Activated naive CD4-positive, alpha-beta T cell treated with anti-CD3 and anti-CD28 coated beads, Interleukin-2, amount 50 U/mL, for 72 hours (primary cell): ENCODE results near the gene NKIRAS2. TPM values are rescaled to one million over a fixed set of nuclear protein-coding genes. Genes with fewer than 3 reads are reported as not detected.

ENCODE experiments used
- ATAC-seq, 2 donors: fragments of 150-1000 bp; cut with Tn5 transposase; 2 replicates each; pipeline ENCODE4 v1.10.0; 2021; ENCODE audit warnings: mild to moderate bottlenecking in 2 of 2, moderate library complexity in 2 of 2
- DNase-seq, 2 donors: peaks; one replicate each; pipeline ENCODE4 v3.0.0; 2021 to 2022; ENCODE audit warnings: low spot score in 2 of 2
- H3K27ac Mint-ChIP-seq, 2 donors: one replicate each; pipeline ENCODE4 v1.8.0; 2022; ENCODE audit warnings: mild to moderate bottlenecking in 2 of 2, mixed read lengths in 2 of 2
- H3K36me3 Mint-ChIP-seq, 2 donors: one replicate each; pipeline ENCODE4 v1.8.0; 2022; ENCODE audit warnings: mixed read lengths in 2 of 2
- H3K9me3 Mint-ChIP-seq, 2 donors: one replicate each; pipeline ENCODE4 v1.8.0; 2022; ENCODE audit warnings: mixed read lengths in 2 of 2
- total RNA-seq, 2 donors: library from RNA; stranded (reverse); gene quantifications; one replicate each; pipeline ENCODE4 v1.2.3, GENCODE V29; 2022

NKIRAS2 gene
- total RNA-seq, 2 donors from 2014 or later: 16.7 to 17.5 TPM

DNA sequence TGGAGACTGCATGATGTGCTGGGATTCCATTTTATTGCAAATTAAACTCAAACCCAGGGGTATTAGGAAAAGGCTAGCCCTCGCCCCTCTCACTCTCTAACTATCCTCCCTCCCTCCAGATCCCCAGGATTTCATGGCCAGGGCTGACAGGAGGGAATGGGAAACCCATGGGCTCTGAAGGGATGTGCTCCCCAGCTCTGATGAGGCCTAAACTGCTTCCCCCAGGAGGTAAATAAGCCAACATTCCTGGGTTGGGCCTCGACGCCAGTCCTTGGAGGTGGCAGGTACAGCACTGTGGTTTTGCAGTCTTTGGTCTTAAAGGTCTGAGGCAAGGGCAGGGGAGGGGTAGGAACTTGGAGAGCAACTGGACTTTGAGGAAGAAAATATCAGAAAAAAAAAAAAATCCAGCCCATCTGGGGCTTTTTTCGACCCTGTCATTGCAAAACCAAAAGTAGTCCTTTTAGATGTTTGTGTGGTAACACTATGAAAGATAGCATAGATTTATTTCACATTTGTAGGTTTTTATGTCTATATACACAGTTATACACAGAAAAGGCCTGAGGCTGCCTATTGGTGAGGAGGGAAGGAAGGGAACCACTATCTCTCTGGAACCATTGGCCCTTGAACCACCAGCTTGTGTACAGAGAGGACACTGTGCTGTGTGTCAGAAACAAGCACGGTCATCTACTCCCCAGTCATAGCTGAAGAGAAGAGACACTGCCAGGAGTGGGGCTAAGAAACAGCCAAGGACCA, 18.5 kb downstream of the NKIRAS2 start:
- Mint-ChIP-seq H3K36me3 (no peaks in the 10 kb centered on the region), H3K9me3 (no peaks in the 10 kb centered on the region), H3K27ac (peak overlapping the region in 1 of 2 donors; percentile 46)
- DNase-seq (no peak), ATAC-seq (peak in 1 of 2 donors; percentile 74)

DNA sequence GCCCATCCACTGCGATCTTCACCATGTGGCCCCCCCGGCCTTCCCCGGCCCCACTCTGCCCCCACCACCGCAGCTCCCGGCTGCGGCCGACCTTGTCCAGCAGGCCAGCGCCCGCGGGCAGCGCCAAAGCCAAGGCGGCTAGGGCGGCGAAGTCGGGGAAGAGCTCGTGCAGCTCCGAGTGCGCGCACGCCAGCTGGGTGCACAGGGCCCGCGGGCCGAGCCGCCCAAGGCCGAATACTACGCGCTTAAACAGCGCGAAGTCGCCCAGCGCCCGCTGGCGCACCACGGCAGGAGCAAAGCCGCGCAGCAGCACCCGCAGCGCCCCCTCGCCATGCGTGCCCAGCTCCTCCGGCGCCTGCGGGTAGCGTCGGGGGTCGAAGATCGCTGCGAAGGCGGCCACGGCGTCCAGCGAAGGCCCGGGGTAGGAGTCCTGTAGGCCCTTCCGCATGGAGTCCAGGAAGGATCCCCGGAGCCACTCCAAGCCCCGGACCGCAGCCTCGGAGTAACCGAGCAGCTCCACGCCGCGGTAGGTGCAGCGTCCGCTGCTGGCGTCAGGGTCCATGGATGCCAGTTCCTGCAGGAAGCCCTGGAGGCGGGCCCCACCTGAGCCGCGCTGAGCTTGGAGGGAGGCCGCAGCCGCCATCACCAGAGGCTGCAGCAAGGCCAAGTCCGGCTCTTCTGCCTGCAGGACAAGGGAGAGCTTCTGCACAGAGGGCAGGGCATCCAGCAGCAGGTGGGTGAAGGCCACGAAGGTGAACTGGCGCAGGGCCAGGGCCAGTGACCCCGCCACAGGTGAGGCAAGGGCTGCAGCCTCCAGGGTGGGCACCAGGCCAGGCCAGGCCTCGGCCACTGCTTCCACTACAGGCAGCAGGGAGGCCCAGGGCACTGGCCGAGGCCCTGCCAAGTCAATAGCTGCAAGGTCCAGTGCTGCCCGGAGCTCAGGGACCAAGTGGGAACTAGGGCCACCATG, 20.2 kb downstream of the NKIRAS2 start:
- H3K27ac Mint-ChIP-seq: no peak overlapping the region
- DNase-seq (no peak), ATAC-seq (no peak)
- no peaks in the 10 kb centered on the region for H3K9me3 Mint-ChIP-seq
- no peaks in the 10 kb centered on the region for H3K36me3 Mint-ChIP-seq

DNA sequence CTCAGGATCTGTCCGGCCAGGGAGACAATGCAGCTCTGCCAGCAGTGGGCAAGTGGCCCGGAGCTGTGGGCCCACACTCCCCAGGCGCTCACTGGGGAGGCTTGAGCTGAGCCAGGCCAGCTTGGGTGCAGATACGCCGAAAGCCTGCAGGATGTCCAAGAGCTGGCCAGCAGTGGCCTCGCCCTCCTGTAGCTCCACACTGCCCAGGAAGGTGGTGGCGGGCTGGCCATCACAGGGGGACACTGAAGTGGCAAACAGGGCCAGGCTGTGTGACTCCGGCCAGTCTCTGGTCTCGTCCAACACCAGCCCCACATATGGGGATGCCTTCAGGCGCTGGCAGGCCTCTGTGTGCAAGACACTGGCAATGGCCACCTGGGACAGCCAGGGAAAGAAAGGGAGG, 20.9 kb downstream of the NKIRAS2 start:
- Mint-ChIP-seq H3K27ac (no peak overlapping the region), H3K9me3 (no peaks in the 10 kb centered on the region), H3K36me3 (no peaks in the 10 kb centered on the region)
- DNase-seq (no peak), ATAC-seq (no peak)

DNA sequence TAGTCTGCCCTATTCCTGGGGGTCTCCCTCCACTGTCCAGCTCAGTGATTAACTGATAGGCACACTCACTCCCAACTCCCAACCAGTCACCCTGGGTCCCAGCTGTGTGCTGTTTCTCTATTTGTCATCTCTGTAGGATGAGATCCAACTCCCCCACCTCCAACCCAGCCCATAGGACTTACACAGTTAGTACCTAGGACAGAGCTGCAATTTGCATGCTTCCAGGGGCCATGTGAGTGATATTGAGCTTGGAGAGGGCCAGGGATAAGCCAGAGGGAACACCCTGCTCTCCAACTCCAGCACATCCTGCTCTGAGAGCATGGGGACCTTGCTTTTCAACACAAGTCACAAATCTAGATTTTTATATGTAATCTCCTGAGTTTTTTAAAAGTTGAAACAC, 21.7 kb downstream of the NKIRAS2 start:
- no peak overlapping the region for H3K27ac Mint-ChIP-seq
- no peaks in the 10 kb centered on the region for H3K9me3 Mint-ChIP-seq
- DNase-seq: no peak

DNA sequence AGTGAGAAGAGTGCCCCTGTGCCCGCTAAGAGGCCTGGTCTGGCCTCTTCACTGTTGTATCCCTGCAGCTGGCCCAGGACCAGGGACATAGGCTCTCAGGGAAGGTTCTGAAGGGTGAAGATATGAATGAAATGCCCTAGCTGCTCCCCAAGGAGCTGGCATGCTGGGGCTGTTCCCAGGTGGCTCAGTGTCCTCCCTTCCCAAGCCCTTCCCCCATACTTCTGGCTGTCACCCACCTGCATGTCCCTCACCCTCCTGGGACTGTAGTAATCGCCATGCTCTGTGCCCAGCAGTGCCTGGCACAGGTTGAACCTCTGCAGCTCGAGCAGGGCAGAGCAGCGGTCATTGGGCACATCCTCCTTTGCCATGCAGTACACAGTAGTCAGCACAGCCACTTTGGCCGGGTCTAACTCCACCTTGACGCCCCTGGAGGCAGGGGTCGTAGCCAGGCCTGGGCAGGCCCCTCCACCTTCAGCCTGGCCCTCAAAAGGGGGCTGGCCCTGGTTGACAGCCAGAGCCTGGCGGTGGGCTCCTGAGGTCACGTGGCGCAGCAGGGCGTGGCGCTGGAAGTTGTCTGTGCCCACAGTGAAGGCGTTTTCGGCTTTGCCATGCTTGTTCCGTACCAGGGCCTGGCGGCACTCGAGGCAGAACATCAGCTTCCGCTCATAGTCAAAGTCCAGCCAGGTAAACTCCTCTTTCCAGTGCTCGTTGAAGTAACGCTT, 22.9 kb downstream of the NKIRAS2 start:
- no peak overlapping the region for H3K27ac Mint-ChIP-seq
- no peak for DNase-seq
- ATAC-seq: no peak
- H3K9me3 Mint-ChIP-seq: no peaks in the 10 kb centered on the region
- H3K36me3 Mint-ChIP-seq: no peaks in the 10 kb centered on the region

More for the DNA sequence above, 21.7 kb downstream of the NKIRAS2 start:
- H3K36me3 Mint-ChIP-seq: no peaks in the 10 kb centered on the region
- no peak for ATAC-seq

DNA sequence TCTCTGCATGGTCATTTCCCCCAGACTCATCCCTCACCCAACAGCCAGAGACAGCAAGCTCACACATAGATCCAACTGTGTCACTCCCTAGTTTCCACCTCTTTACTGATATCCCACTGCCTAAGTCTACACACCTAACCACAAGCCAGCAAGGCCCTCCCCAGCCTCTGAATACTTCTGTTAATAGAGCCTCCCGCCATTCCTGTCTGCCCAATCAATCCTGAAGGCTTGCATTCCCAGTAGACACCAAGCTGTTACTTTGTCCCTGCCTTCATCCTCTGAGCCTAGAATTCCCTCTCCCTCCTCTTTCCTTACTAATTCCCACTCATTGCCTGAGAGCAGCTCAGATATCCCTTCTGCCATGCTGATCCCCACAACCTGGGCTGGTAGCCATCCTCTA, 25.8 kb downstream of the NKIRAS2 start:
- DNase-seq: no peak
- H3K9me3 Mint-ChIP-seq: no peaks in the 10 kb centered on the region

DNA sequence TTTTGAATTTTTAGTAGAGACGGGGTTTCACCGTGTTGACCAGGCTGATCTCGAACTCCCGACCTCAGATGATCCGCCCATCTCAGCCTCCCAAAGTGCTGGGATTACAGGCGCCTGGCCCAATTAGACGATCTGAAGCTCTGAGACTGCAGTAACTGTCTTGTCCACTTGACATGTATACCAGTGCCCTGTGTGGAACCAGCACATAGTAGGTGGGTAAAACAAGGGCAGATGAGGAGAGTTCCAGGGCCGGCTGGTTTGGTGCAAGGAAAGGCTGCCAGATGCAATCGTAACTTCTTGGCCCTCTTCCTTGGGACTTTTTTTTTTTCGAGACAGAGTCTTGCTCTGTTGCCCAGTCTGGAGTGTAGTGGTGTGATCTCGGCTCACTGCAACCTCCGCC, 27.5 kb downstream of the NKIRAS2 start:
- no peak for DNase-seq
- no peaks in the 10 kb centered on the region for H3K9me3 Mint-ChIP-seq
- no peak for ATAC-seq
- H3K27ac Mint-ChIP-seq: no peak overlapping the region
- no peaks in the 10 kb centered on the region for H3K36me3 Mint-ChIP-seq

More for the DNA sequence above, 25.8 kb downstream of the NKIRAS2 start:
- Mint-ChIP-seq H3K36me3 (no peaks in the 10 kb centered on the region), H3K27ac (no peak overlapping the region)
- ATAC-seq: no peak

DNA sequence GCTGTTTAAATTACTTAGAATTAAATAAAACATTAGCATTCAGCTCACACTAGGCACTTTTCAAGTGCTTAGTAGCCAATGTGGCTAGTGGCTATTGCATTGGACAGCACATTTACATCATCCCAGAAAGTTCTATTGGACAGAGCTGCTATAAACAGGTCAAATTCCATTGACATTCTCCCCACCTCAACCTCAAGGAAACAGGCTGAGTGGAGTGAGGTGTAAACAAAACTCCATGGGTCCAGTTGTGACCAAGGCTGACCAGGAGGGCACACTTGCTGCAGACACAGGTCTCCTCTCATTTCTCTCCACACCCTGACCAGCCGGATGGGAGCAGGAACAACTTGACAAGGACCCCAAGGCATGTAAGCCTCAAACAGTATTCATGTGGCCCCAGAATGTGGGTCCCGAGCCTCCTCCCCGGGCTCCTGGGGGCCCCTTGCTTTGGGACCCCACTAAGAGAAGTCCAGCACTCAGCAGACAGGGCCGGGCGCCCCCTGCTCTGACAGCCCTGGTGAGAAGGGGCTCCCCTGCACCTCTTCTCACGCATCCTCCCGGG, 30.0 kb downstream of the NKIRAS2 start:
- H3K9me3 Mint-ChIP-seq: no peaks in the 10 kb centered on the region
- no peaks in the 10 kb centered on the region for H3K36me3 Mint-ChIP-seq
- ATAC-seq (peak in 1 of 2 donors; percentile 13), DNase-seq (no peak)
- no peak overlapping the region for H3K27ac Mint-ChIP-seq

DNA sequence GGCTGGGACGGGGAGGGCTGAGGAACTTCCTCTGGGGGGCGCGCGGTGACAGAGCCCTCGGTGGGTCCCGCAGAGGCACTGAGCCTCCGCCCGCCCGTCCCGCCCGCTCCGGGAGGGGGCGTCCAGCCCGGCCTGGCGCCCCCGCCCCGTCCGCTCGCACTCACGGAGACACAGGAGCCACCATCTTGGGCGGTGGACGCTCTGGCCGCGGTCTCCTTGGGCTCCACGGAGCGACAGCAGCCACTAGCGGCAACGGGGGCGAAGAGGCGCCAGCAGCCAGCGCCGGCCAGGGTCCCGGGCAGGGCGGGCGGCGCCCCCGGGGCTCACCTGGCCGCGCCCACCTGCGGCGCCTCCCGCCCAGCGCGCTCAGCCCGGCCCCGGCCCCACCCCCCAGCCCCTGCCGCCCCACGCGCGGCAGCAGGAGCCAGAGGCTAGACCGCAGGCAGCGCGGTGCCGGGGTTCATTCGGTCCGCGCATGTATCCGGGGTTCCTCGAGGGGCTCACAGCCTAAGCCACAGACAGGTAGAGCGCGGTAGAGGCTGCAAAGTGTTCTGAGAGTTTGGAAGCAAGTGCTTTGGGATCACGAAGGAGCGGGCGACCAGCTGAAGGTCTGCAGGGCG, 30.6 kb downstream of the NKIRAS2 start, which contains the start of gene C17orf113:
C17orf113 (minus strand) TSS at position 209 of the 620 bp plus-strand sequence. CDS start 7,225 bp downstream, outside the sequence.
- peak in 1 of 2 donors; percentile 36 for DNase-seq
- ATAC-seq: peak; percentile 77 to 81
- Mint-ChIP-seq H3K27ac (peak within 1 kb of the TSS in 1 of 2 donors; percentile 71), H3K36me3 (no peaks in the 10 kb centered on the region), H3K9me3 (no peaks in the 10 kb centered on the region)

DNA sequence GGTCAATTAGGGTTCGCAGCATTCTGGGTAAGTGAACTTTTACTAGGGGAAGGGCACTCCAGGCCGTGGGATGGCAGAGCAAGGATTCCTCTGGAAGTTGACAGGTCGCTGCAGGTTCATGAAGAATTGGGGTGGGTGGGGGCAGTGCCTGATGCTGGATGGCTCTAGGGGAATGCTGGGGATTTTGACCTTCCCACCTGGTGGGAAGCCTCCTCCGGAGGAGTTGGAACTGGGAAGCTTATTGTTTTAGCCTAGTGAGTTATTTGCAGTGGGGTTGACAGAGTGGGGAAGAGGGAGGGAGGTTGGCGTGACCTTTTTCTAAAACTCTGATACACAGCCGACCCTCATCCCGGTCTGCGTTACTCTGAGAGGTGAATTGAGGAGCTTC, 31.1 kb downstream of the NKIRAS2 start:
- DNase-seq: no peak
- no peaks in the 10 kb centered on the region for H3K36me3 Mint-ChIP-seq
- peak overlapping the region in 1 of 2 donors; percentile 71 for H3K27ac Mint-ChIP-seq
- no peak for ATAC-seq
- H3K9me3 Mint-ChIP-seq: no peaks in the 10 kb centered on the region

DNA sequence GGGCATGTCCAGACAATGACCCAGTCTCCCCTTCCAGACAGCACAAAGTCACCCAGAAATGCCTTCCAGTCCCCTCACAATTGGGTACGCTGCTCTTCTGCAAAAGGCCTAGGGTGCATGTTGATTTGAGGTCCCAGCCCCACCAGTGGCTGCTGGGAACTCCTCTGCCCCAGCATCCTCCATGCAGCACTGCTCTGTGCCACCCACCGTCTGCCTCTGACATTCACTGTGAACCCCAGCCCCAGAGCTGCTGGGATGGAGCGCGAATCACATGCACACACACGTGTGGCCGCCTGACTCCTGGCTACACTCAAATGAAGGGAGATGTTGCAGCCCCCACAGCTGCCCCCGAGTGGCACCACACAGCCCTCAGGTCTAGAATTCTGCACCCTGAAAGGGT, 31.8 kb downstream of the NKIRAS2 start:
- Mint-ChIP-seq H3K36me3 (no peaks in the 10 kb centered on the region), H3K27ac (no peak overlapping the region), H3K9me3 (no peaks in the 10 kb centered on the region)
- ATAC-seq (no peak), DNase-seq (no peak)

DNA sequence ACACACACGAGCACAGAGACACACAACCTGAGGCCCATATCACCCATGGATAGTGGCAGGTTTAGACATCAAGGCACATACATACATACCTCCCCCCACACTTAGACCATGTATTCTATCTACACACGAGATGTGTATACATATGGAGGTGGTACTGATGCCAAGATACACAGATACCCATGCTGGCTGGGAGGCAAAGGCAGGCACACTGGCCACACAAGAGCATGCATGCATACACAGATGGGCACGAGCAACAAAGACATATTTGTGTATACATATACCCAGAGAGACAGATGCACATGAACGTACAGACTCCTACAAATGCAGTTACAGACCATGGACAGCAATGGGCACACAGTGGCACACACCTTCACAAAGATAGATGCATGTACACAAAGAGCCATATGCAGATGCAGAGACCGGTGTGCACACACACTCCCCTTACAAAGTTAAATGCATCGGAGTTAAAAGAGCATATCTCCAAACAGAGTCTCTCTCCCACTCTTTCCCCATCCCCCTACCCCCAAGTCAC, 32.5 kb downstream of the NKIRAS2 start:
- Mint-ChIP-seq H3K9me3 (no peaks in the 10 kb centered on the region), H3K27ac (no peak overlapping the region), H3K36me3 (no peaks in the 10 kb centered on the region)
- ATAC-seq: no peak
- DNase-seq: no peak

DNA sequence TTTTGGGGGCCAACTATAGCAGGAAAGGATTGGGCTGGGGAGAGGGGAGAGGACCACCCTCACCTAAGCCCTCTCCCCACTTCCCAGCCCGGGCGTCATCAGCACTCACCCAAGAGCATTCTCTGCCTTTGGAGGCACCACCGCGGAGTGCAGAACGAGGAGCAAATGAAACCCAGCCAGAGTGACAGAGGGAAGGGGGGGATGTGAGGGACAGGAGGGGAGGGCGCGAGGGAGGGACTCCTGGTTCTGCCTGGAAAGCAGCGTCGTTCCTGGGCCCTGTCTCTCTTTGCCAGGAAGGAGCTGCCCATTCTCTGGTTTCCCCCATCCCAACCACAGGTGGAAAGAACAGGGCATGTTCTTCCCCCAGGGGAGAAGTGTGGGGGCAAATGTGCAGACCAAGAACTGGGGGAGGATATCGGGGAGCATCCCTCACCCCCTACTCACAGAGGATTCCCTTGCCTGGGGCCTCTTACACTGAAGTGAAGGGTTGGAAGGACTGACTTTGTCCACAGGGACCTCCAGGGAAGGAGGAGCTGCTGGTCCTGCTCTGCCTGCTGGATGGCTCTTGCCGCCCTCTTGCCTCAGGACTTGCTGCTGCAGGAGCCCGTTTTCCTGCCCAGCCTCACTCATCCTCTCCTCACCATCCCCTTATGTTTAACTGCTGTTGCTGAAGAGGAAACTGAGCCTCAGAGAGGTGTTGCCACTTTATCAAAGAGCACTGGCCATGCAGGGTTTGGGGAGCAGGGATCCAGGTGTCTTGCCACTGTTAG, 34.0 kb downstream of the NKIRAS2 start:
- H3K36me3 Mint-ChIP-seq: no peaks in the 10 kb centered on the region
- ATAC-seq (no peak), DNase-seq (no peak)
- peak overlapping the region in 1 of 2 donors; percentile 30 for H3K27ac Mint-ChIP-seq
- H3K9me3 Mint-ChIP-seq: no peaks in the 10 kb centered on the region

DNA sequence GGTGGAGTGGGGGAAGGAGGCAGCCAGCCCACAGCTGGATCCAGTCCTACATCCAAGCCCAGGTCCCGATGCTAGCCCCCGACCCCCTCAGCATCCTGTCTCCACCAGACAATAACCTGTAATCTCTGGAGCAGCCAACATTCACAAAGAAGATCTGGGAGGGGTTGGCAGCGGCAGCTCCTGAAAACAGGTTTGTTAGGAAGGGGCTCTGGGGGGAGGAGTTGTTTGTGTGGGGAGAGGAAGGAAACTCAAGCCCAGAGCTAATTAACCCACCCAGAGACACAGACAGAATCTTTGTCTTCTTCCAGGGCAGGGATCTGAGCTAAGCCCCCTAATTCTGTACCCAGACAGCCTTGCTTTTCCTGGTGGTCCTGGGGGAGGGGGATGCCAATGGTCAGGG, 35.1 kb downstream of the NKIRAS2 start:
- DNase-seq (no peak), ATAC-seq (no peak)
- Mint-ChIP-seq H3K9me3 (no peaks in the 10 kb centered on the region), H3K27ac (no peak overlapping the region), H3K36me3 (no peaks in the 10 kb centered on the region)

DNA sequence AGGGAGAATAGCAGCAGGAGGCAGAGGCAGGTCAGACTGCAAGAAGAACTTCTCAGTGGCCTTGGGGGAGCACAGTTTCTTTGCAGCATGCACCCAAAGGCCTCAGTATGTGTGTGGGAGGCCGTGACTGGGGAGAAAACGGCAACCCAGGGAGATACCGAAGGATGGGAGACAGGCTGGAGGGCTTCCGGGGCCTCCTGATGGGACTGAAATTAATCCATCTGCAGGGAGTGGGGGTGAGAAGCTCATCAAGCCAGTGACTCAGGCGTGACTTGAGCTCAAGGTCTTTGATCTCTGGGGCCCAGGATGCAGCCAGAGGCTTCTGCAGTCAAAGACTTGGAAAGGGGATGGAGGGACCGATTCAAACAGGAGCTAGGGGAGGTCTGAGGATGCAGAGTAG, 35.6 kb downstream of the NKIRAS2 start:
- H3K27ac Mint-ChIP-seq: no peak overlapping the region
- peak in 1 of 2 donors; percentile 57 for ATAC-seq
- H3K9me3 Mint-ChIP-seq: no peaks in the 10 kb centered on the region
- no peaks in the 10 kb centered on the region for H3K36me3 Mint-ChIP-seq
- no peak for DNase-seq
